Fibroblast of skin of scalp (primary cell): ENCODE data around the gene LMBR1.
"Not testable (repeated sequence)": the region's sequence is repeated elsewhere in the genome, so short reads cannot be mapped to it uniquely, and the experiment has no call there.

Experiments used
- DNase-seq: peaks from one replicate; pipeline ENCODE4 v3.0.0-alpha.2; 2013

The LMBR1 gene

DNA sequence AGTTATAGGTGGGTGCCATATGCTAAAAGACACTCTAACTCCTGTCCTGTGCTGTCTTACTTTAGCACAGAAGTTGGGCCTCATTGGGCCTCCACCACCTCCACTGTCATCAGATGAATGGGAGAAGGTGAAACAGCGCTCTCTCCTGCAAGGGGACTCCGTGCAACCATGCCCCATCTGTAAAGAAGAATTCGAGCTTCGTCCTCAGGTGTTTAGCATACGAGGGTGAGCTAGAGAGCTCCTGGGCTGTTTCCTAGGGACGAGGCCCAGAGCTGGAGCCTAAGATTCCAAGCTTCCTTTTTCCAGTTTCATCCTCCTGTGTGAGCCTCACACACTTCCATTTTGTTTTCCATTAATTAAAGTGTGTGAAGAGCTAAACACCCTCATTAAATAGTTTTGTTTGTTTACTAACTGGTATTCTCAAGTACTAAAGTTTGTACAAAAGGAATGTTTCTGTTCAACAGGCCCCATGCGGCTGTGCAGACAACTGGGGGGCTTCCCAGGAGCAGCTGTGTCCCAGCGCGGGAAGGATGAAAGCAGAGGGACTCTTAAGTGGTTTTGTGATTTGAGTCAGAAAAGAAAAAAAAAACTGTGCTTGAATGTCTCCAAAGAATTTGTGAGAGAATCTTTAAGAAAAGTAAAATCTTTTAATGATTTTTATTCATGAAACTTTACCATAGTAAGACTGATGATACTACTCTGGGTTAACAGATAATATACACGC is 238.3 kb downstream of the LMBR1 start:
- DNase-seq = no peak

- no peak for DNase-seq
Observed at GRCh38 chr7:156652886-156653568, 240.0 kb downstream of the LMBR1 start.

GRCh38 chr7:156651474-156651873 is 241.5 kb downstream of the LMBR1 start:
- DNase-seq = peak; percentile 39

- DNase-seq = no peak
Observed at GRCh38 chr7:156650042-156650441, 242.9 kb downstream of the LMBR1 start.

GRCh38 chr7:156647330-156647729 is 245.7 kb downstream of the LMBR1 start:
- not testable (repeated sequence) for DNase-seq

- DNase-seq = no peak
Observed at GRCh38 chr7:156642306-156643045, 250.5 kb downstream of the LMBR1 start.

DNA sequence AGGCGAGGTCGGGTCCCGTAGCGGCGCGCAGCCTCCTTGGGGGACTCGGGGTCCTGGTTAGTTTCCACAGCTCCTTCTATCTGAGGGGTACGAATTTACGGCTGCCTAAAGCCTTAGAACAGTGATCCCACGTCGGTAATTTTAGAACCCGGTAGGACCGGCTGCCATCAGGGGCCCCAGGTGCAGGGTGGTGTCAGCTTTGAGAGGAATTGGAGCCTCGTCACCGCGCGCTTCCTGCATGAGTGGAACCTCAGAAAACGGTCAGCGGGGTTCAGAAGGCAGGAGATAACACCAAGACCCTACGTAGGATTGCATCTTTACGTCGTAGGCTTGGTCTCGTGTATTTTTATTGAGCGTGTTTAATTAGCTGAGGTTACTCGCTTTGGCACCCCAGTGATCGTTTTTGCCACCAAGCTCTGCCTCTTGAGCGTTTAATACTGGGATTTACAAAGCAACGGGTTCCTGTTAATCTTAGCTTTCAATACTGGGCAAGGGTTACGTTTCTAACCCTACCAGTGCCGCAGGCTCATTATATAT is 252.0 kb downstream of the LMBR1 start:
- DNase-seq = no peak

DNA sequence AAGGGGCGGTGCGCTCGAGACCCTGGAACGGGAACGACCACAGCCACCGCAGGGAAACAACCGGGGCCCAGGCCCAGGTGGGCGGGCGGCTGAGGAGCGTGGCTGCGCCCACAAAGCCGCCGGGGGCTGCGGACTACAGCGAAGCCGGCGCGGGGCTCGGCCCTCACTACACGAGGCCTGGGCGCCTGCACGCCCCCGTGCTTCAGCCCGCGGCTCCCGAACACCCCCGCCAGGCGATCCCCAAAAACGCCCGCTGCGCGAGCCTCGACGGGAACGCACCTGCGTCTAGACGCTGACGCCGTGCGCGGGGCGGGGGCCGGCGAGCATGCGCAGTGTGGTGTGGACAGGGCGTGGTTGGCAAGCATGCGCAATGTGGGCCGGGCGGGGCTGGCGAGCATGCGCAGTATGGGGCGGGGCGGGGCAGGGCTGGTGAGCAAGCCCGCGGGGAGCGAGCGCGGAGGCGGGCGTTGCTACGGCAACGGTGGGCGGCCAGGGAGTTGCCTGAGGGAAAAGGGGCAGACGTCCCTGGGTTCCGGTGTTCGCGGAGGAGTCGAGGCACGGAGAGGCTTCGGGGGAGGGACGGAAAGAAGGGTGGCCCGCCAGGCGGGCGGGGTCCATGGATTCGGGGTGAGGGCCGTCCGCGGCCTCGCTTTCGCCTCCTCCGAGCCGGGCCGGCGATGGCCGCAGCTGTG is 252.6 kb downstream of the LMBR1 start, which contains the start of gene RNF32:
RNF32 (plus strand) TSS at position 518 of the 692 bp plus-strand sequence. CDS start 3,104 bp downstream, outside the sequence.
- DNase-seq = peak; percentile 93

- peak; percentile 15 for DNase-seq
Observed at GRCh38 chr7:156639426-156640256, 253.3 kb downstream of the LMBR1 start.

- DNase-seq = no peak
Observed at GRCh38 chr7:156638443-156639077, 254.4 kb downstream of the LMBR1 start.

GRCh38 chr7:156637093-156637492 is 255.9 kb downstream of the LMBR1 start:
- not testable (repeated sequence) for DNase-seq

DNA sequence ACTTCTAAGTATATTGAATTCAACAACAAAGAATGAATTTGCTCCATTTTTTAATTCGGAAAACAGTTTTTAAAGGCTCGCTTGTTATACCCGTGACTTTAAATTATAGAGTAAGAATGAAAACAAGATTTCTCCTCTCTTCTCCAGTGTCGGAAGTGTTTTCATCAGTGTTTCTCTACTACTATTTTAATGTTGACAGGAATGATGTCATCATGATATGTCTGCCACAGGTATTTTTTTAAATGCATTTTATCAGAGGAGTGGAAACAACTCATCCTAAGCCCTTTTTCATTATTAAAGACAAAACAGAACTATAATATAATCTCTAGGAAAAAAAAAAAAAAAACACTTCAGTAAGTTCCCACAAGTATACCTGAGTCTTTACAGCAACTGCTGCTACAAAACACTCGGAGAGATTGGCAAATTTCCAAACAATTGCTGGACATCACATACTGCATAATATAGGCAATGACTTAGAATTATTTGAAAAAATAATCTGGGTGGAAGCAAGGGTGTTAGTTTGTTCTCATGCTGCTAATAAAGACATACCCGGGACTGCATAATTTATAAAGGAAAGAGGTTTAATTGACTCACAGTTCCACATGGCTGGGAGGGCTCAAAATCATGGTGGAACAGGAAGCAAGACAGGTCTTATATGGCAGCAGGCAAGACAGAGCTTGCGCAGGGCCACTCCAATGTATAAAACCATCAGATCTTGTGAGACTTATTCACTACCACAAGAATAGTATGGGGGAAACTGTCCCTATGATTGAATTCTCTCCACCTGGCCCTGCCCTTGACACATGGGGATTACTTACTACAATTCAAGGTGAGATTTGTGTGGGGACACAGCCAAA is 257.2 kb downstream of the LMBR1 start:
- no peak for DNase-seq

- DNase-seq = no peak
Observed at GRCh38 chr7:156634117-156634516, 258.9 kb downstream of the LMBR1 start.

- DNase-seq = no peak
Observed at GRCh38 chr7:156629873-156630272, 263.1 kb downstream of the LMBR1 start.

GRCh38 chr7:156628562-156628961 is 264.4 kb downstream of the LMBR1 start:
- no peak for DNase-seq
